Activated T-cell treated with anti-CD3 and anti-CD28 coated beads for 4 hours (primary cell): ENCODE results near the gene TAF12.
A peak's percentile ranks its signal among the peaks of the same experiment; 100 is the strongest.
"Not testable (repeated sequence)": the region's sequence is repeated elsewhere in the genome, so short reads cannot be mapped to it uniquely, and the experiment has no call there.

Experiments used
- DNase-seq: peaks from one replicate; pipeline ENCODE4 v3.0.0-alpha.2; 2020

TAF12 gene, protein sequence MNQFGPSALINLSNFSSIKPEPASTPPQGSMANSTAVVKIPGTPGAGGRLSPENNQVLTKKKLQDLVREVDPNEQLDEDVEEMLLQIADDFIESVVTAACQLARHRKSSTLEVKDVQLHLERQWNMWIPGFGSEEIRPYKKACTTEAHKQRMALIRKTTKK

DNA sequence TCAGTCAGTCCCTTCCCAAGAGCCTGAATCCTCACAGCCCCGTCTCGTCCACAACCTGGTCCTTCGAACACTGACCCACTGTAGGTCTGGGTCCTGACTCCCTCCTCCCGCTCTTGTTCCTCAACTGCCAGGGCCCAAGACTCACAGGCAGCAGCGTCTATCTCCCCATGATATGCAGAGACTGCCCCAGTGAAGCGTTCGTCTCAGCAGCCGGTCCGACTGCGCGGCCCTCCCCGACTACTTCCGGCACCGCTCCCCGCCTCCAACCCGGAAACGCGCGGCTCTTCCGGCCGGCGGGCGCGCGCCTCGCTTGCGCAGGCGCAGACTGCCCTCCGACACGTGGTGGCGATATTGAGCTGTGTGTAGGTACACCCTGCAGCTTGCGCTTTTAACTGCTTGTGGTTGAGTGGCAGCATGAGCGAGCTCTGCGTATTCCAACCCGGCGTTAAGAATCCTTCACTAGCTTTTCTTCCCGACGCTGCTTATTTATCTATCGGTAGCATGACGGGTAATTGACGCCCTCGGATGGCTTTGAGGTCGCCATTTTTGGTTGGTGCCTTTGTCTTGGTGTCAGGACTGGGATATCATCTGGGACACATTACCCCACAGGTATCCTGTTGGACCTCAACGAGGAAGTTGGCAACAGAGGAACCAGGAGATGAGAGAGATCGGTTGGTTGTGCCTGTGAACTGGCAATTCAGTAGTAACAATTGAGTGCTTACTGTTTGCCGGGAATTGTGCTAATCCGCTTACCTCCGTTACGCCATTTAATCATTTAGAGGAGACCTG, at the start of gene TAF12:
TSS of gene TAF12 (minus strand) at position 221 of the 789 bp plus-strand sequence. CDS start 20,986 bp downstream, outside the sequence.
- DNase-seq: peak; percentile 86

DNA sequence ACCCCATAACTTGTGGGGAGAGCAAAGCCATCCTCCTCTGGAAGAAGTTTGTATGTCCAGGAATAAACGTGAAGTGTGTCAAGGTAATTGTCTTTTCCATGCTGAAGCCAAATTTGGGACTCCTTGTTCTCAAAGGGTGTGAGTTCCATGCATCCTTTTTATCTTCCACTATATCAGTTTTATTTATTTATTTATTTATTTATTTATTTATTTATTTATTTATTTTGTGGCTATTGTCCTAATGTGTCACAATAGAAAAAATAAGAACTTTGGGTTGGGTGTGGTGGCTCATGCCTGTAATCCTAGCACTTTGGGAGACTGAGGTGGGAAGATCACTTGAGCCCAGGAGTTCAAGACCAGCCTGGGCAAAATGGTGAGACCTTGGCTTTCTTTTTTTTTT, 48.8 kb upstream of the TAF12 start:
- not testable (repeated sequence) for DNase-seq

DNA sequence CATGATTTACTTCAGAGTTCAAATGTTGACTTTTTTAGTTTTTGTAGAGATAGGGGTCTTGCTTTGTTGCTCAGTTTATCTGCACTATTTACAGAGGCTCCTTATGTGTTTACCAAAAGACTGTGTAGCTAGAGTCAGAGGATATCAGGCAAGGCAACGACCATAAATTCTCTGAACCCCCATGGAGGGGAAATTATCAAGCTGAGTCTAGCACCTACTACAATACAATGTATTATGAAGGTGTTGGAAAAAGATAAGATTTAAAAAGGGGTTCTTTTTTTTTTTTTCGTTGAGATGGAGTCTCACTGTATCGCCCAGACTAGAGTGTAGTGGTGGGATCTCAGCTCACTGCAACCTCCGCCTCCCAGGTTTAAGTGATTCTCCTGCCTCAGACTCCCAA, 42.1 kb upstream of the TAF12 start:
- DNase-seq: no peak

DNA sequence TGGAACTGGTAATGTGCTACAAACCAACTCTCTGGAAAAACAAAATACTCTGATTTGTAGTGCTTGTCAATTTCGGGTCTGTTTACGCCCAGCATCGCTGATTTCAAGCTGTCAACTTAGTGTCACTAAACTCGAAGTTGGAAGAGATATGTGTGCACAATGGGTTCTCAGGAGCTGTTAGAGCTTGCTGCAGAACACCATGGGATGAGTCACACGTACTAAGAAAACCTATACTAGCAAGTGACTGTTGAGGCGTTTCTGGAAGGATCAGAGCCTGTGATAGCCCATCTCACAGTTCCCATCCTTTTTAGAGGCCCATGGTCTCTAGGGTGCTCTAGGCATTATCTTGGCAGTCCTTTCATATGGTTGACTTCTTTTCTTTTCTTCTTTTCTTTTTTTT, 40.0 kb upstream of the TAF12 start:
- DNase-seq: no peak

DNA sequence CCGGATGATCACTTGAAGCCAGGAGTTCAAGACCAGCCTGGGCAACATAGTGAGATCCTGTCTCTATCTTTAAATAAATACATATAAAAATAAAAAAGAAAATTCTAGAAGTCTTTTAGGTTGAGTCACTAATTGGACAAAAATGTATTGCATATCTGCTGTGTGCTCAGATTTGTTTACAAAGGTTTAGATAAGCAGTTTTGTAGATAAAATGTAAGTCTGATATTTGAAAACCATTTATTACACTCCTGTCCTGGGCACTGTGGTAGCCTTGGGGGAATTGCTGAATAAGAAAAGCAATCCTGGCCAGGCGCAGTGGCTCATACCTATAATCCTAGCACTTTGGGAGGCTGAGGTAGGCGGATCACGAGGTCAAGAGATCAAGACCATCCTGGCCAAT, 37.3 kb upstream of the TAF12 start:
- DNase-seq: no peak

DNA sequence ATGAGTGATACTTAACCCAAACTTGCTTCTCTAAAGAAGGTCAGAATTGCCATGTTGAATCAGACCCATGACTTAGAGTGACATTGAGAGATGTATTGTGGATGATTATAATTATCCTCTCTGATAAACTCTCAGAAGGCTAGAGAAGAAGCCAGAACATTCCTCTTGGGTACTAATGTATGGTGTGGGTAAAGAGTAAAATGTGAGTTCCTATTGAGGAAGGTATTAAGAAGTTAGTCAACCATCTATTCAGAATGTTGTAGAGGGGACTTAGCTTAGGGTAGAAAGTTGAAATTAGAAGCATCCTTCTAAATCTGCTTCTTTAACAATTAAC, 33.0 kb upstream of the TAF12 start:
- DNase-seq: no peak

DNA sequence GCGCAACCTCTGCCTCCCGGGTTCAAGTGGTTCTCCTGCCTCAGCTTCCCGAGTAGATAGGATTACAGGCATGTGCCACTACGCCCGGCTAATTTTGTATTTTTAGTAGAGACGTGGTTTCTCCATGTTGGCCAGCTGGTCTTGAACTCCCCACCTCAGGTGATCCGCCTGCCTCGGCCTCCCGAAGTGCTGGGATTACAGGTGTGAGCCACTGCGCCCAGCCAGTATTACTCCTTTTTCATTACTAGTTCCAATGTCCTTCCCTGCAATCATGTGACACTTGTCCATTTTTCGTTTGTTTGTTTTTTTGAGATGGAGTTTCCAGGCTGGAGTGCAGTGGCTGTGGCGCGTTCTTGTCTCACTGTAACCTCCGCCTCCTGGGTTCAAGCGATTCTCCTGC, 30.1 kb upstream of the TAF12 start:
- not testable (repeated sequence) for DNase-seq

DNA sequence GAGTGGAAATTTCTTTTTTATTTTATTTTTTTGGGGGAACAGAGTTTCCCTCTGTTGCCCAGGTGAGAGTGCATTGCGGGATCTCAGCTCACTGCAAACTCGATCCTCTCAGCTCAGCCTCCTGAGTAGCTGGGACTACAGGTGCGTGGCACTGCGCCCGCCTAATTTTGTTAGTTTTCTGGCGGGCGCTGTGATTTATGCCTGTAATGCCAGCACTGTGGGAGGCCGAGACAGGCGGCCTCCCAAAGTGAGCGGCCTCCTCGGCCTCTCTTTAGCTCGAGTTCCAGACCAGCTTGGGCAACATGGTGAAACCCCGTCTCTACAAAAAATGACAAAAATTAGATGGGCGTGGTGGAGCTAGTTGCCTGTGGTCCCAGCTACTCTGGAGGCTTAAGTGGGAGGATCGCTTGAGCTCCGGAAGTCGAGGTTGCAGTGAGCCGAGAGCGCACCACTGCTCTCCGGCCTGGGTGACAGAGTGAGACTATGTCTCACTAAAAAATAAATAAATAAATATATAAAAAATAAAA, 28.4 kb upstream of the TAF12 start:
- no peak for DNase-seq

DNA sequence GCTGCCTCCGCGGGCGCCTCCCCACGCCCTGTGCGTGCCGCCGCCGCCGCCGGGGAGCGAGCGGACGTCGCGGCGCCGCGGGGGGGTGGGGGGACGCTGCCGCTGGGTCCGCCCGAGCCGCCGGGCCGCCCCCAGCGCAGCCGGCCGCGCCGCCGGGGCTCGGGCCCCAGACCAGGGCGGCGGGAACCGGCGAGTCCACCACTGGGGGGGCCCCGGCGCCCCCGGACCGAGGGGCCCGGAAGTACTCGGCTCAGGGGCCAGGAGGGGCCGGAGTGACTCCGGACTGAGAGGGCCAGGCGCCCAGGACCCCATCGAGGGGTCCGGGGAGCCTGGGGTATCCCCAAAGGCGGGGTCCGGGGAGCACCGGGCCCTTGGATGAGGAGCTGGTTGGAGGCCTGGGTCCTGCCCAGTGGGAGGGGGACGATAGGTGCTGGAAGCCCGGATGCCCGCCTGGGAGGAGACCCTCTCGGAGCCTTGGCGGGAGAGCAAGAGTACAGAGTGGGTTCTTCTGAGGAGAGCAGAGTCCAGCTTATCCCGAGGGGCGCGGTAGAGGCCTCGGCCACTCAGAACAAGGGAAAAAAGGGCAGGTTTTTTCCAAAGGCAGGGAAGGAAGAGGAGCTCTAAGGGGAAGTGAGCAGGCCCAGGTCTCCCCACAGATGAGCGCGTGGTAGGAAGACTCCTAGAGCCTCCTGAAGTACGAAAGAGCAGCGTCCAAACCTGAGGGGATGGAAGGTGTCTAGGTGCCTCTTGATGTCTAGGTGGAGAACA, 26.3 kb upstream of the TAF12 start:
- peak; percentile 25 for DNase-seq

DNA sequence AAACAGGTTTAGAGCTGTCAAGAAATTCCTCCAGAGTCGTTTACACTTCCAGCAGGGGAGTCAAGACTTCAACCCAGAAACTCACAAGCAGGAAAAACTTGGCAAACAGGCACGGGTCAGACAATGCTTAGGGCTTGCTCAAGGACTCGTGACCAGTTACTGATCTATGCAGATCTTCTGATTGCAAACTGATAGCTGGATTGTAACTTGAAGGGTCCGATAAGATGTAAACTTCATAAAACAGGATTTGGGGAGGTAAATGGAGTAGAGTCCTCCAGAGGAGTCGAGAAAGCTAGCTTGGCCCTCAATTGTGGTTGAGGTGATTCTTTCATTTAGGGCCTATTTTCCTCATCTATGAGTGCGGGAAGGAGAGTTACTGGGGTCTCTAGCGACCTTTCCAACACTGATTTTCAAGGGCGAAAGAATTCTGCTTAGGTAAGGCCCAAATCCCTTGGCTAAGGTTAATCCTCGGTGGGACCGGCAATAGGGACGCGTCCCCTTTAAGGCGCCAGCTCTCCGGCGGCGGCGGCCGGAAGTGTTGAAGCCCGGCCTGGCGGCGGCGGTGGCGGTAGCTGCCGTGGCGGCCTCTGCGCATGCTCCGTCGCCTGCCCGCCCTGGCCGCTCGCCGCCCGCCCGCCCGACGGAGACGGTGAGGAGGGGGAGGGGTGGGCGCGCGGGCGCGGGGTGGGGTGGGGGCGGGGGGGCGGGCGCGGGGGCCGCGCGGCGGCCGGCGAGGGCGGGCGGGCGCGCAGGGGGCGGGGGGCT, 25.5 kb upstream of the TAF12 start, which contains the start of gene GMEB1:
TSS of gene GMEB1 (plus strand) at position 594 of the 765 bp plus-strand sequence. CDS start 14,829 bp downstream, outside the sequence.
- peak; percentile 72 for DNase-seq

DNA sequence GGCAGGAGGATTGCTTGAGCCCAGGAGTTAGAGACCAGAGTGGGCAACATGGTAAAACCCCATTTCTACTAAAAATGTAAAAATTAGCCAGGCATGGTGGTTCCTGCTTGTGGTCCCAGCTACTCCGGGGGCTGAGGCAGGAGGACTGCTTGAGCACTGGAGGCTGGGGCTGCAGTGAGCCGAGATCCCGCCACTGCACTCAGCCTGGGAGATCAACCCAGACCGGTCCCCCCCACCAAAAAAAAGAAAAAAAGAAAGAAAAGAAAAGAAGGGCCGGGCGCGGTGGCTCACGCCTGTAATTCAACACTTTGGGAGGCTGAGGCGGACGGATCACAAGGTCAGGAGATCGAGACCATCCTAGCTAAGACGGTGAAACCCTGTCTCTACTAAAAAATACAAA, 23.9 kb upstream of the TAF12 start:
- no peak for DNase-seq

DNA sequence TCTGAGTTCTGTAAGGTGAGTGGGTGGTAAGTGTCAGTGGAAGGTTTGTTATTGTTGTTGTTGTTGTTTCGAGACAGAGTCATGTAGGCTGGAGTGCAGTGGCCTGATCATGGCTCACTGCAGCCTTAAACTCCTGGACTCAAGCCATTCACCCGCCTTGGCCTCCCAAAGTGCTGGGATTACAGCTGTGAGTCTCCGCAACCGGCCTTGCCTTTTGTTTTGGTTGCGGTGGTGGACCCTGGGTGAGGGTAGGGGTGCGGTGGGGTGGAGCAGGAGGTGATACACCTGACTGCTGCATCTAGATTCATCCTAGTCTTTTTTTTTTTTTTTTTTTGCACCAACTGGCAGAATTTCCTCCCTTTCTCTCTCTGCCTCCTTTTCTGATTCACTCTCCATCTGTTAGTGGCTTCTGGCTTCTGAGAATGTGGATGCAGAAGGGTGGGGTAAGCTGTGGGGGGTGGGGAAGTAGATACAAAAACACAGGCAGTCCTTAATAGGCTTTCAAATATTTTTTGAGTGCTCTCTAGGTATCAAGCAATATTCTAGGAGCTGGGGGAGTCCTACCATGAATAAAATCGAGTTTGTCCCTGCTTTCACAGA, 21.1 kb upstream of the TAF12 start:
- no peak for DNase-seq

DNA sequence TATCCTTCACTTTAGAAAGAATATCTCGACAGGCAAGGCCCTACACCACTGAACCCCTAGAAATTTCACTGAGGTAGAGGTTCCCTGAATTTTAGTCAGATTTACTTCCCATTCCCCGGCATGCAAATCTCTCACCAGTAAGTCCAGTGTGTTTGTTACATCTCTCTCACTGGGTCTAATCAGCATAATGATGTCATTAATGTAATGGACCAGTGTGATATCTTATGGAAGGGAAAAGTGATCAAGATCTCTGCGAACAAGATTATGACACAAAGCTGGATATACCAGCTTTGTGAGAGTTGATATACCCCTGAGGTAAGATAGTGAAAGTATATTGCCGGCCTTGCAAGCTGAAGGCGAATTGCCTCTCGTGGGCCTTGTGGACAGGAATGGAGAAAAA, 13.5 kb upstream of the TAF12 start:
- DNase-seq: no peak

DNA sequence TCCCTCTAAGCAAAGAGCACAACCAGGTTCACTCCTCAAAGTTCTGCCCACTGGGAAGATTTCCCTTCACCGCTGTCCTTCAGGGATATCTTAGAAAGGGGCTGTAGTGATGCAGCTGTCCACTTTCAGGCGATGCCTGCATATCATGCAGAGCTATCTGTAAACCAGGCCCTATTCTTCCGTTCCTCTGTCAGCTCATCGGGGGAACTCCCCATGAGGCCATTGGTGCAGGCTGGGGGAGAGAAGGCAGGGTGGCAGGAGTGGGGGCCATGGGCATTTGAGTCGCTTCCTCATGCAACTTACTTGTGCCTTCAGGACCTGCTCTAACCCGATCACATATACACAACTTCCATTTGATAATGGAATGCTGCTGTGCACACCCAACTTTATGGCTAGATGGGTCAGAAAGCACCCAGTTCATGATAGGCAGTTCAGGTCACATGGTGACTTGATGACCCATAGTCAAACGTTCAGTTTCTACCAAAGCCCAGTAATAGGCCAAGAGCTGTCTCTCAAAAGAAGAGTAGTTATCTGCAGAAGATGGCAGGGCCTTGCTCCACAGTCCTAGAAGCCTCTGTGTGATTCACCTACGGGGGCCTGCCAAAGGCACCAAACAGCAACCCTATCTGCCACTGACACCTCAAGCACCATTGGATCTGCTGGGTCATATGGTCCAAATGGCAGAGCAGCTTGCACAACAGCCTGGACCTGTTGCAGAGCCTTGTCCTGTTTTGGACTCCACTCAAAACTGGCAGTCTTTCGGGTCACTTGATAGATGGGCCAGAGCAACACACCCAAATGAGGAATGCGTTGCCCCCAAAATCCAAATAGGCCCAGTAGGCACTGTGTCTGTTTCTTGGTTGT, 12.8 kb upstream of the TAF12 start:
- not testable (repeated sequence) for DNase-seq

DNA sequence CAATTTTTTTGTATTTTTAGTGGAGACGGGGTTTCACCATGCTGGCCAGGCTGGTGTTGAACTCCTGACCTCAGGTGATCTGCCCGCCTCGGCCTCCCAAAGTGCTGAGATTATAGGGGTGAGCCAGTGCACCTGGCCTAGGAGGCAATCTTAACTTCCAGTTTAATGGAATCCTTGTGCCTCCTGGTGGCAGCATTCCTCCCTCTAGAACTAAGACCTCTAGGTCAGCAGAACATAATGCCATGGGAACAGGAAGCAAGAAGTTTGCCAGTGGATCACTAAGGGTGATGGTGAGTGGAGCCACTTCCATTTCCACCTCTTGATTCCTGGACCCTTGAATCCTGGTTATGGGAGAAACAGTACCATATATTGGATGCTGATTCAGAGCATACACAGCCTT, 11.0 kb upstream of the TAF12 start:
- DNase-seq: not testable (repeated sequence)

DNA sequence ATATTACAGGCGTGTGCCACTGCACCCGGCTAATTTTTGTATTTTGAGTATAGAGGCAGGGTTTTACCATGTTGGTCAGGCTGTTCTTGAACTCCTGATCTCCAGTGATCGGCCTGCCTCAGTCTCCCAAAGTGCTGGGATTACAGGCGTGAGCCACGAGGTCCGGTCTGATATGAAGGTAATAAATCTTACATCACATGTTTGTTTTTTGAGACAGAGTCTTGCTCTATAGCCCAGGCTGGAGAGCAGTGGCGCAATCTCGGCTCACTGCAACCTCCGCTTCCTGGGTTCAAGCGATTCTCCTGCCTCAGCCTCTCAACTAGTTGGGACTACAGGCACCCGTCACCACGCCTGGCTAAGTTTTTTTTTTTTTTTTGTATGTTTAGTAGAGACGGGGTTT, 10.2 kb upstream of the TAF12 start:
- not testable (repeated sequence) for DNase-seq

DNA sequence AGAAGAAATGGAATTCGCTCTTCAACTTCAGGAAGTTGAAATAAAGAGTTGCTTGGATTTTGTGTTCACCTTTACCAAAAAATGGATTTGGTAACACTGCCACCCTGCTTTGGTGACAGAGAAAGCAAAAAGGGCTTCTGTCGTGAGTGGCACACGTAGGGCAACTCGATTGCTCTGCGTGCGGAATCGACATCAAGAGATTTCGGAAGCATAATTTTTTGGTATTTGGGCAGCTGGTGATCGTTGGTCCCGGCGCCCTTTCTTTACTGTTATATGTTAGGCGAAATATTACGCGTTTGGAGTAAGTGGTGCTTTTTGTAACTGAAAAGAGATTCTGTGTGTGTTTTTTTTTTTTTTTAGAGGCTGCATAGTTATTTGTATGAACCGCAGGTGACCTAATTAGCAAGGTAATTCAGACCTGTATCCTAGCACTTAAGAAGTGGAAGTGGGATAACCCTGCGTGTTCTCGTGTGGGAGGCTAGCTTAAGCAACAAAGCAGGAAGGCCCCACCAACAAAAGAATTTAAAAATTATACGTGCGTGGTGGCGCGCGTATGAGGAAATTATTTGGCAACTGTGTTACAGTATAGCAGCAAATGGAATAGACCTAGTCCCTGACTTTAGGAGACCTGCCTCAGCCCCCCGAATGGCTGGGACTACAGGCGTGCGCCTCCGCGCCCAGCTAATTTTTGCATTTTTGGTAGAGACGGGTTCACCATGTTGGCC, 5.8 kb upstream of the TAF12 start, which contains the start of gene RNU11:
TSS of gene RNU11 (plus strand) at position 127 of the 725 bp plus-strand sequence.
- peak; percentile 78 for DNase-seq

DNA sequence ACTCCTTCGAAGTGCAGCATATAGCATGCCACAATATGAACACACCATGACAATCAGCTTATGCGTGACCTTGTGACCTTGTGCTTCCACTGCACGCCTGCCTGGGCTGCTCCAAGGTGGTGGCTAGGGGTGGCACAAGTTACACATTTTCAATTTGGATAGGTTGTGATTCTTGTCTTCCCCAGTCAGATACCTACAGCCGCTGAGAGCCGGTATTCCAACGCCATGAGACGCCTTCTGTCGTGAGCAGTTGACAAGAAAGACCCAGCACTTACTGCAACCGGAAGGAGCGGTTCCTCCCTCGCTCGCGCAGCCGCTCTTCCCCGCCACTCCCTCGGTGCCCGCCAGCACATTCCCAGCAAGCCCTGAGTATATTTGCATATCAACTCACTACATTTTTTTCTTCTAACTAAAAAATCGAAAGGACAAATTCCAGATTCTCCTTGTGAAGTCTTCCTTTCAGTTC, 5.2 kb upstream of the TAF12 start:
- peak; percentile 76 for DNase-seq

DNA sequence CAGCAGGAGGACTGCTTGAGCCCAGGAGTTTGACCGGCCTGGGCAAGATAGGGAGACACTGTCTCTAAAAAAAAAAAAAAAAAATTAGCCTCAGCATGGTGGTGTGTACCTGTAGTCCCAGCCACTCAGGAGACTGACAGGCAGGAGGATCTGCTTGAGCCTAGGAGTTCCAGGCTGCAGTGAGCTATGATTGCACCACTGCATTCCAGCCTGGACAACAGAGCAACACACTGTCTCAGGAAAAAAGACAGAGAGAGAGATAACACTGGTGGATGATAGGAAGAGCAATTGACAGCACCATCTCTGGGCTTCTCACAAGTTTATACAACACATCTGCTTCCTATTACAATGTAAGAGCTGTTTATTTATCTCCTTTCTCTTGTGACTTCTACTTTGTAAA, 3.2 kb upstream of the TAF12 start:
- DNase-seq: no peak

DNA sequence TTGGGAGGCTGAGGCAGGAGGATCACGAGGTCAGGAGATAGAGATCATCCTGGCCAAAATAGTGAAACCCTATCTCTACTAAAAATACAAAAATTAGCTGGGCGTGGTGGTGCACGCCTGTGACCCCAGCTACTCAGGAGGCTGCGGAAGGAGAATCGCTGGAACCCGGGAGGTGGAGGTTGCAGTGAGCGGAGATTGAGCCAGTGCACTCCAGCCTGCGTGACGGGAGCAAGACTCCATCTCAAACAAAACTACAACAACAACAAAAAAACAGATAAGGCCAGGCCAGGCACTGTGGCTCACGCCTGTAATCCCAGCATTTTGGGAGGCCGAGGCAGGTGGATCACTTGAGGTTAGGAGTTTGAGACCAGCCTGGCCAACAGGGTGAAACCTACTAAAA, 2.5 kb upstream of the TAF12 start:
- not testable (repeated sequence) for DNase-seq
